NCI-H128 (cell line): Measurements from ENCODE around the gene ST3GAL3.
"Not testable (repeated sequence)": the region's sequence is repeated elsewhere in the genome, so short reads cannot be mapped to it uniquely, and the experiment has no call there.

Source experiments
- DNase-seq: peaks from one replicate; lab custom pipeline; 2025; ENCODE audit not compliant: unreplicated experiment; lab: John Stamatoyannopoulos, UW

ST3GAL3 gene

GRCh38 chr1:43754892-43755291 is 47.6 kb downstream of the ST3GAL3 start:
- no peak for DNase-seq

GRCh38 chr1:43757343-43758053 is 50.2 kb downstream of the ST3GAL3 start:
- no peak for DNase-seq

DNA sequence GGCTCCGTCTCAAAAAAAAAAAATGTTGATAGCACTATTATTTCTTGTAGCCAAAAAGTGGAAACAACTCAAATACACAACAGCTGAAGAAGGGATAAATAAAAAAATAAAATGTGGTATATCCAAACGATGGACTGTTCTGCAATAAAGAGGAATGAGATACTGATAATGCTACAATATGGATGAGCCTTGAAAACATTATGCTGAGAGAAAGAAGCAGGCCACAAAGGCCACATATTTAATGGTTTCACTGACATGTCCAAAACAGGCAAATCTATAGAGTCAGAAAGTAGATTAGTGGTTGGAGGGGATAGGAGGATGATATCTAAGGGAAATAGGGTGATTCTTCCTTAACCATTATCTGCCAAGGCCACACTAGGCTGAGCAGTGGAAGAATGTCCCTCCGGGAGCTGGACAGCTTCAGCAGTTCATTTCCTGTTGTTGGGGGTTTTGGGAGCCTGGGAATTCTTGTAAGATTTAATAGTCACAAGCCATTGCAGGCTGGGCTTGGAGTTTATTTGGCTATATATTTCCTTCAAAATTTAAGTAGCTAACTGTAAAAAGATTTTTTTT is 53.5 kb downstream of the ST3GAL3 start:
- no peak for DNase-seq

DNA sequence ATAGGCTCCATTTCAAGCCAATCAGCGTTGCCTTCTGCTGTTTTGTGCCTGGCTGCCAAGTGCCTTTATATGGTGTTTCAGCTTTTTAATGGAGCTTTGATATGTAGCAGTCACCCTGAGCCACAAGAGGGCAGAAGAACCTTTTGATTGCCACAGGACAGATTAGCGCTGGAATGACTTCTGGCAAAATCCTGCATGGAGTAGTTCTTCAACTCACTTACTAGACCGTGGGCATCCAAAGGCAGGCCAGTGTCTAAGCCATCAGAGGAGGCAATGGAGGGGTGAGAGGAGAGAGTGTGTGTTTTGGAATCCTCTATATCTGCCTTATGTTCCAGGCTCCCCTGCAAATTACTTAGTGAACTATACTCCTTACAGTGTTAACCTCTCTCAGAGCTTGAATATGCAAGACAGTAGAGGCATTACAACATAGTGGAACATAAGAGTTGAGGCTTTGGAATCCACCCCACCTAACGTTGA is 56.2 kb downstream of the ST3GAL3 start:
- DNase-seq = peak; percentile 81

- no peak for DNase-seq
These were observed 57.2 kb downstream of the ST3GAL3 start for GRCh38 chr1:43764581-43764980.

DNA sequence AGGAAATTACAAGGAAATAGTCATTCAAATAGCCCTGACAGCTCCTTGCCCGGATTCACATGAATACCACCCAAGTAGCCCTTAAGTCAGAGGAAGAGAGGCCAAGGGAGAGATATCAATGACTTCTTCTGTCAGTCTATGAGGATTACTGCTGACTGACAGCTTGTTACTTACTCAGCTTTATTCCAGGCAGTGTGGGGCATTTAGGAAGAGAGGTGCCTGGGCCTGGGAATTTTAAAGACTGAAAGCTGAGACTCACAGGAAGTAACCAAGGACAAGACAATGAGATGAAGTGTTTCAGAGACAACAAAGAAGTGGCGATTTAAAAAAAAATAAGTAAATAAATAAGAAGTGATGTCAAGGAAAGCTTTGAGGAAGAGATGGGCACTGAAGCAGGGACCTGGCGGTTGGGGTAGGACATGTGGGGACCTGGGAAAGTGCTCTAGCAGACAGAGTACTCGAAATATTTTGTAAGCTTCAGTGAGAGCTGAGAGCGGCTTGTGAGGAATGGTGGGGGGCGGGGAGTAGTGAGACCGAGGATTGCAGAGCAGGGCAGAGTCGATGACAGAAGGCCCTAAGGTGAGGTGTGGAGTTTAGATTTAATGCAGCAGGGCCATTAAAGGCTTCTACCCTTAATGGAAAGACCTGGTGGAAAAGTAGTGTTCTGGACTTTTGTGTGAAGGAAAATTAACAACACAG is 58.9 kb downstream of the ST3GAL3 start:
- no peak for DNase-seq

GRCh38 chr1:43766818-43767525 is 59.6 kb downstream of the ST3GAL3 start:
- DNase-seq = no peak

DNA sequence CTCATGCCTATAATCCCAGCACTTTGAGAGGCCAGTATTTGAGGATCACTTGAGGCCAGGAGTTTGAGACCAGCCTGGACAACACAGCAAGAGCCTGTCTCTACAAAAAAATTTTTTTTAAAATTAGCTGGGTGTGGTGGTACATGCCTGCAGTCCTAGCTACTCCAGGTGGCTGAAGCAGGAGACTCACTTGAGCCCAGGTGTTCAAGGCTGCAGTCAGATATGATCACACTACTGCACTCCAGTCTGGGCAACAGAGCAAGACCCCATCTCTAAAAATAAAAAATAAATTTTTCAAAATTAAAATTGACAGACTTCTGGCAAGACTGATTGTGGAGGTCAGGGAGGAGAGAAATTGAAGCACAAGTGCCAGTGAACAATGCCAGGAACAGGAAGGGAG is 60.8 kb downstream of the ST3GAL3 start:
- DNase-seq = no peak

GRCh38 chr1:43769350-43769908 is 62.1 kb downstream of the ST3GAL3 start:
- no peak for DNase-seq

DNA sequence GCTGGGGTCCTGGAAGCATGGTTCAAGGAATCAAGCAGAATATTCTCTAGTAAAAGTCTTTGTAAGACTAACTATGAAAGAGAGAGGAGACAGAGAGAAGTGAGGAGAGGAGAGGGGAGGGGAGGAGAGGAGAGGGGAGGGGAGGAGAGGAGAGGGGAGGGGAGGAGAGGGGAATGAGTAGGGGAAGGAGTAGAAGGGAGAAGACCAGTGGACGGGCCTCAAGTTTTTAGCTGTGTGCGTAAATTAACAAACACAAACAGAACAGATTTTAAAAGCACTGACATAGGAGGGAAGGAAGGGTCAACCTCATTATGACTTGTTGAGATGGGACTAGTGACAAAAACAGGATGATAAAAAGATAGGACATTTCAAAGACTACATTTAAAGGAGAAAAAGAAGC is 62.8 kb downstream of the ST3GAL3 start:
- DNase-seq = no peak

DNA sequence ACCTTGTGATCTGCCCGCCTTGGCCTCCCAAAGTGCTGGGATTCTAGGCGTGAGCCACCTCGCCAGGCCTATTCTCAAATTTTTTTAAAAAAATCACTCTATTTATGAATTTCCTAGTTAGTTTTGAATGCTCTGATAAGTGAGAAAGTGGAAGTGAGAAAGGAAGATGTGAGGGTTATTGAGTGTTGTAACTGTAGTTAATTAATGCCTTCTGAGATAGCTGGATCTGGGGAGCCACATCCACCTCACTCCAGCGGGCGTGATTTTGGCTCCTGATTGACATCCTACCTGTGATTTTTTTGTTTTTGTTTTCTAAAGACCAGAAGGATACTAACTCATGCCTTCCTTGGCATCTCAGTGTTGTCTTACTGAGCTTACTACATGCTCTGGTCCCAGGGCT is 65.6 kb downstream of the ST3GAL3 start:
- DNase-seq = no peak

- DNase-seq = no peak
These were observed 66.5 kb downstream of the ST3GAL3 start for GRCh38 chr1:43773821-43774220.

- DNase-seq = no peak
These were observed 67.0 kb downstream of the ST3GAL3 start for GRCh38 chr1:43774359-43774758.

- DNase-seq = no peak
These were observed 68.9 kb downstream of the ST3GAL3 start for GRCh38 chr1:43776043-43776761.

- not testable (repeated sequence) for DNase-seq
These were observed 70.6 kb downstream of the ST3GAL3 start for GRCh38 chr1:43777916-43778315.

- DNase-seq = no peak
These were observed 71.9 kb downstream of the ST3GAL3 start for GRCh38 chr1:43779266-43779665.

DNA sequence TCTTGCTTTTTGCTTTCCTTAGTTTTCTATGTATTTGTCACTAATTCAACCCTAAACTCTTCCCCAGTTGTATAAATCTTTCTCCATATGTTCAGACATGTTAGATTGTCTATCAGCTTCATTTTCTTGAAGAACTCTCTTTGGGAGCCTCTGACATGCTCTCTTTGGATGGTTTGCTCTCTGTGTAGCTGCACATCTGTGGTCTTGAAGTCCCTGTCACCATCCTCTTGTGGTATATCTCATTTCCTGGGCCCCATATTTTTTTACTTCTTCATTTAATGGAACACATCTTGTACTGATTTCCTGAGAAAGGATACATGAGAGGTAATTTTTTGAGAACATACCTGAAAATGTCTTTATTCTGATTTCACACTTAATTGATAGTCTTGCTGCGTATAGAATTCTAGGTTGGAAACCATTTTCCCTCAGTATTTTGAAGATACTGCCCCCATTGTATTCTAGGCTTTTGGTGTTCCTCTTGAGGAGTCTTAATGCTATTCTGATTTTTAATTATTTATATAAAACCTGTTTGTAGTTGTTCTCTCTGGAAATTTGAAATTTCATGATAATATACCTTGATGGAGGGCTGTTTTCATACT is 72.6 kb downstream of the ST3GAL3 start:
- no peak for DNase-seq

DNA sequence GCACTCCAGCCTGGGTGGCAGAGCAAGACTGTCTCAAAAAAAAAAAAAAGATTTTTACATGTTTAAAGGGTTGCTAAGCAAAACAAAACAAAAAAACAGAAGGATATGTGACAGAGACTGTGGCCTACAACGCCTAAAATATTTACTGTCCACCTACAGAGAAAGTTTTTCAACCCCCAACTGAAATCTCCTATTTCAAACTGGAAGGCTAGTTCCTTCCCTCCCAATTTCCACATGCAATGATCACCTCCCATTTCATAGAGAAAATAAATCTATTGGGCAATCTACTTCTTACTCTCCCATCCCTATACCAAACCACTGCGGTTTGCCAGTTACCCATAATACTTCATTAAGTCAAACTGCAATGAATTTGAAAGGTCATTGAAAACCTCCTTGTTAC is 74.2 kb downstream of the ST3GAL3 start:
- DNase-seq = no peak

- DNase-seq = no peak
These were observed 75.8 kb downstream of the ST3GAL3 start for GRCh38 chr1:43783096-43783670.

DNA sequence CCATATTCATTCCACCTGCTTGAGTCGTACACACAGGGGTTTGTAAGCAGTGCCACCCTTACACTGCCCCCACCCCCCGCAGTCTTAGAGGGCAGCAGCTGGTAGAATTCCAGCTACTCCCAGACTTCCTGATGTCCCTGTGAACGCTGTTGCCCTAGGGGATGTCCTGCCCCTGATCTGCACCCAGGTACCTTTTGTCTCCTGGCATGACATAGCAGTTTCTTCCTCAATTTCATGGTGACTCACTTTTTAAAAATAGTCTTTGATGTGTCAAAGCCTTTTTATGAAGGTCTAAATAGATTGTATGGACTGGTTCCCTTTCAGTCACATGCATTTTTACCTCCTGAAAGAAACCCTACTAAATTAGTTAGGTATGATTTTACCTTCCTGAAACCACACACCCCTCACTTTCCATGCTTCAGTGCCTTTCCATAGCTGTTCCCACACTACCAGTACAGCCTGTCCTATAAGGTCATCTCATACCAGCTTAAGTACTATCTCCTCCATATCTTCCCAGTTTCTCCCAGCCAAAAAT is 76.4 kb downstream of the ST3GAL3 start:
- no peak for DNase-seq
